Tibial nerve (tissue), 4 donors: Measurements from ENCODE around the gene ST8SIA4.

Experiments
- EP300 ChIP-seq, 2 donors: sonication (generic); formaldehyde crosslinking; IDR thresholded peaks; one replicate each; pipeline ENCODE4 v1.6.1; 2017; ENCODE audit warnings: antibody characterized with exemption in 2 of 2, mild to moderate bottlenecking in 1 of 2
- POLR2A ChIP-seq, 2 donors: fragments of 450-650 bp; IDR thresholded peaks; one replicate each; pipeline ENCODE4 v1.6.1; 2017; ENCODE audit warnings: antibody characterized with exemption in 2 of 2, mild to moderate bottlenecking in 2 of 2, moderate library complexity in 2 of 2
- TF ChIP-seq, protein P1 (sequence below), 5 experiments: fragments of 200-600 bp in 3 of 5; fragments of 450-650 bp in 2 of 5; sonication (generic) in 3 of 5; IDR thresholded peaks; one replicate each; pipeline ENCODE4 v1.5.1; 2016 to 2019; ENCODE audit warnings: antibody characterized with exemption in 5 of 5, mild to moderate bottlenecking in 3 of 5, moderate library complexity in 2 of 5

DNA sequence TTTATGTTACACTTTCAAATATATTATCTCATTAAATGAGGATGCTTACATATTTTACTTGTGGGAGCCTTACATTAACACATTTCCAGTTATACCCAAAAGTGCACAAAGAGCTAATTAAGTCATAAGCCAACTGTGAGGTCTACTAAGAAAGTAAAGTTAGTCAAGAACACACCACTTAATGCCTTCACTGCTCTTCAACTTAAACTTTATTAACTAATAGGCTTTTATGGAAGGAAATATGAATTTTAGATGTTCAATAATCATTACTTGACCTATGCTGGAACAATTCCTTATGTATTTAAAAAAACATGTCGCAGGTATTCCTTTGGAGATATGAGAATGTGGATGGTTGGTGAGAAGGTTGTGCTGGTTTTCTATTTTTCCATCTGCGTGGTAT lies 3.4 kb downstream of the ST8SIA4 start:
- TF ChIP-seq, protein P1, sequence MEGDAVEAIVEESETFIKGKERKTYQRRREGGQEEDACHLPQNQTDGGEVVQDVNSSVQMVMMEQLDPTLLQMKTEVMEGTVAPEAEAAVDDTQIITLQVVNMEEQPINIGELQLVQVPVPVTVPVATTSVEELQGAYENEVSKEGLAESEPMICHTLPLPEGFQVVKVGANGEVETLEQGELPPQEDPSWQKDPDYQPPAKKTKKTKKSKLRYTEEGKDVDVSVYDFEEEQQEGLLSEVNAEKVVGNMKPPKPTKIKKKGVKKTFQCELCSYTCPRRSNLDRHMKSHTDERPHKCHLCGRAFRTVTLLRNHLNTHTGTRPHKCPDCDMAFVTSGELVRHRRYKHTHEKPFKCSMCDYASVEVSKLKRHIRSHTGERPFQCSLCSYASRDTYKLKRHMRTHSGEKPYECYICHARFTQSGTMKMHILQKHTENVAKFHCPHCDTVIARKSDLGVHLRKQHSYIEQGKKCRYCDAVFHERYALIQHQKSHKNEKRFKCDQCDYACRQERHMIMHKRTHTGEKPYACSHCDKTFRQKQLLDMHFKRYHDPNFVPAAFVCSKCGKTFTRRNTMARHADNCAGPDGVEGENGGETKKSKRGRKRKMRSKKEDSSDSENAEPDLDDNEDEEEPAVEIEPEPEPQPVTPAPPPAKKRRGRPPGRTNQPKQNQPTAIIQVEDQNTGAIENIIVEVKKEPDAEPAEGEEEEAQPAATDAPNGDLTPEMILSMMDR (IDR thresholded peaks at IDR 0.05), result no peak
- no peak for TF ChIP-seq POLR2A (IDR thresholded peaks at IDR 0.05)
- TF ChIP-seq EP300 (IDR thresholded peaks at IDR 0.05), result no peak
